ENCODE data around the gene SELENOI.

SELENOI gene

DNA sequence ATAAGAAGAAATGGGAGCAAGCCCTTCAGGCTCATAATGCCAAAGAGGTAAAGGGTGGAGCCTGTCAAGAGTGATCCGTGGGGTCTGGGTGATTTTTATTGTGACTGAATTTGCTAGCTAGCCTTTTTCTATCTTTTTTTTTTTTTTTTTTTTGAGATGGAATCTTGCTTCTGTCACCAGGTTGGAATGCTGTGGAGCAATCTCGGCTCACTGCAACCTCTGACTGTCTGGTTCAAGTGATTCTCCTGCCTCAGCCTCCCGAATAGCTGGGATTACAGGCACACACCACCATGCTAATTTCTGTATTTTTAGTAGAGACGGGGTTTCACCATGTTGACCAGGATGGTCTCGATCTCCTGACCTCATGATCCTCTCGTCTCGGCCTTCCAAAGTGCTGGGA, 84.9 kb downstream of the SELENOI start:
- TF ChIP-seq, protein P1, sequence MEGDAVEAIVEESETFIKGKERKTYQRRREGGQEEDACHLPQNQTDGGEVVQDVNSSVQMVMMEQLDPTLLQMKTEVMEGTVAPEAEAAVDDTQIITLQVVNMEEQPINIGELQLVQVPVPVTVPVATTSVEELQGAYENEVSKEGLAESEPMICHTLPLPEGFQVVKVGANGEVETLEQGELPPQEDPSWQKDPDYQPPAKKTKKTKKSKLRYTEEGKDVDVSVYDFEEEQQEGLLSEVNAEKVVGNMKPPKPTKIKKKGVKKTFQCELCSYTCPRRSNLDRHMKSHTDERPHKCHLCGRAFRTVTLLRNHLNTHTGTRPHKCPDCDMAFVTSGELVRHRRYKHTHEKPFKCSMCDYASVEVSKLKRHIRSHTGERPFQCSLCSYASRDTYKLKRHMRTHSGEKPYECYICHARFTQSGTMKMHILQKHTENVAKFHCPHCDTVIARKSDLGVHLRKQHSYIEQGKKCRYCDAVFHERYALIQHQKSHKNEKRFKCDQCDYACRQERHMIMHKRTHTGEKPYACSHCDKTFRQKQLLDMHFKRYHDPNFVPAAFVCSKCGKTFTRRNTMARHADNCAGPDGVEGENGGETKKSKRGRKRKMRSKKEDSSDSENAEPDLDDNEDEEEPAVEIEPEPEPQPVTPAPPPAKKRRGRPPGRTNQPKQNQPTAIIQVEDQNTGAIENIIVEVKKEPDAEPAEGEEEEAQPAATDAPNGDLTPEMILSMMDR (IDR thresholded peaks at IDR 0.05; ENCODE audit: low read depth, low read length) = no peak
- DNase-seq (ENCODE audit: extremely low read depth, low read depth) = no peak

DNA sequence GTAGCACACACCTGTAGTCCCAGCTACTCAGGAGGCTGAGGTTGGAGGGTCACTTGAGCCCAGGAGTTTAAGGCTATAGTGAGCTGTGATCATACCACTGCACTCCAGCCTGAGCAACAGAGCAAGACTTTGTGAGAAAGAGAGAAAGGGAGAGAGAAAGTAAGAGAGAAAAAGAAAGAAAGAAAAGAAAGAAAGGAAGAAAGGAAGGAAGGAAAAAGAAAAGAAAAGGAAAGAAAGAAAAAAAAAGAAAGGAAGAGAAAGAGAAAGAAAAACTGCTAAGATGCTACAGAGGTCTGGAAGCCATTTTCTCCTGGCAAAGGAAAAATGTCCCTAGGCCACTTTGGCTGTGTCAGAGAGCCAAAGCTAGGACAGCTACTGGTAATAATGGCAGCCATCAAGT, 86.4 kb downstream of the SELENOI start:
- no peak for DNase-seq (ENCODE audit: extremely low read depth, low read depth)
- TF ChIP-seq, protein P1 (IDR thresholded peaks at IDR 0.05; ENCODE audit: low read depth, low read length) = no peak

DNA sequence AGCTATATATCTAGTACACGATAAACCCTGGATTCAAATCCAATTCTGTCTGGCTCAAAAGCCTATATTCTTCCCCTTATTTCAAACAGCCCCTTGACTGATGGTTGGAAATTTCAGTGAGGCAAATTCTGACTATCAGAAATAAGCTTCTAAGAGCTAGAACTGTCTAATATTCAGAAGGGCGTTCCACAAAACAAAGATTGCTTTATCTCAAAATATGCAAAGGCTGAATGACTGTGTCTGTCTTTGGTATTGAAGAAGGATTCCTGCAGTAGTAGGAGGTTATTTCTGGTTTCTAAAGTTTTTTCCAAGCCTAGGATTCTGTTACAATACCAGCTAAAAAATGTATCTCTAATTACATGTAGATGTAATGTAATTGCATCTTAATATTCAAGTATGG, 86.9 kb downstream of the SELENOI start:
- DNase-seq (ENCODE audit: extremely low read depth, low read depth) = no peak
- TF ChIP-seq, protein P1 (IDR thresholded peaks at IDR 0.05; ENCODE audit: low read depth, low read length) = no peak

DNA sequence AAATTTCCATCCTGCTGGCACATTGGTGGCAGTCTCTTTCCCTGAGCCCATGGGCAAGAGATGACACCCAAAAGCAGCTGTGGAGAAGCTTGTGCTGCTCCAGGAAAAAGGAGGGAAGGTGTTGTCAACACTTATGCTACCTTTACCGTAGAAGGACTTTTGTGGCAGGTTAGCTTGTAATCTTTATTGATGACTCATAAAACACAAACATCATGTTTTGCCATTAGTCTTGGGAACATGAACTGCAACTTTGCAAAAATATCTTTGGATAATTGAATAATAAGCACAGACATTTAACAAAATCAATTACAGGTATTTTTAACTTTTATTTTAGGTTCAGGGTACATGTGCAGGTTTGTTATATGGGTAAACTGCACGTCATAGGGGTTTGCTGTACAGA, 89.2 kb downstream of the SELENOI start:
- DNase-seq (ENCODE audit: extremely low read depth, low read depth) = no peak
- TF ChIP-seq, protein P1 (IDR thresholded peaks at IDR 0.05; ENCODE audit: low read depth, low read length) = no peak

DNA sequence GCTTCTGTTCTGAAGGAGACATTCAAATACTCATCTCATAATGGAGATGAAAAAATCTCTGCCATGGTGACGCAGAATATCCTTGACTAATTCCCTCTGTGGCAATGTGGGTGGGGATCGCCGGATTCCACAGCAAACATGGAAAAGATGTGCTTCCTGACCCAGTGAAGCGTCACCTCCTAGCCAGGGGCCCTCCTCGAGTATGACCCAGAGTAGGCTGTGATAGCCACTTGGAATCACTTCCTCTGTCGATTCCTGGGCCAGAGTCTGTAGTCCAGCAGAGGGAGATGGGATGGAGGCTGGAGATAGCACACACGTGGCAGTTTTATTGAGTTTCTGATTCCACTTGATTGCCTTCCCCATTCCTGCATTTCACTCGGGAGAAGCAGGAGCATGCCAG, 92.6 kb downstream of the SELENOI start:
- TF ChIP-seq, protein P1 (IDR thresholded peaks at IDR 0.05; ENCODE audit: low read depth, low read length) = peak; percentile 1
- no peak for DNase-seq (ENCODE audit: extremely low read depth, low read depth)

DNA sequence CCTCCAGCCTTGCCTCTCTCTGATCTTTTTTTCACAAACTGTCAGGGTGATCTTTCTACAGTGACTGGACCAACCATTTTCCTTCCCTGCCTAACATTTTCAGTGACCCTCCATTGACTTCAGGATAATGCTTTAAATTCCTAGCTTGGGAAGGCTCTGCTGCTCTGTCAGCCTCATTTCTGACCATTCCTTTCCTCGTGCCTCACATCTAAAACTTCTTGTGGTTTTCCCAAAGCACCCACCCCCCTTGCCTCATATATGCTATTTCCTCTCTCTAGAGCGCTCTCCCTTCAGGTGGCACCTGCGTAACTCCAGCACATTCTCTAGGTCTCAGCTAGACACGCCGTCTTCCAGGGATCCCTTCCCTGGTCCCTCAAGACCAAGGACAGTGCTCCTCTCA, 93.0 kb downstream of the SELENOI start:
- TF ChIP-seq, protein P1 (IDR thresholded peaks at IDR 0.05; ENCODE audit: low read depth, low read length) = no peak
- DNase-seq (ENCODE audit: extremely low read depth, low read depth) = no peak

DNA sequence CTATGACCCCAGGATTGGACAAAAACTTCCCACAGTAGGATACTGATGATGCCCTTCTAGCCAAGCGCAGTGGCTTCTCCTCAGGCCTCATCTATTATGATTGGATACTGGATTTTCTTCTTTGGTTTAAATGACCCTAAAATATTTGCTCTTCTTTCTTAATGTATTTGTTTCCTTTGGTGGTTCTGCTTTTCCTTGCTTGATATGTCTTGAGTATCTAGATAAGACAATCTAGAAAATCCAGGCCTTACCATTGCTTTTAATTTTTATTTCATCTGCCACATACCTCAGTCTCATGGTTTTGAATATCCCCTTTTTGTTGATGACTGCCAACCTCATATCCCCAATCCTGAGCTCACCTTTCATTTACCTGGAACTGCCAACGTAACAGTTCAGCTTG, 96.4 kb downstream of the SELENOI start:
- no peak for DNase-seq (ENCODE audit: extremely low read depth, low read depth)
- TF ChIP-seq, protein P1 (IDR thresholded peaks at IDR 0.05; ENCODE audit: low read depth, low read length) = no peak

Data from AG09319 (cell line).